Measurements from ENCODE around the gene DPEP2.

DPEP2 gene

GRCh38 chr16:68040506-68041288 lies 41.4 kb upstream of the DPEP2 start:
- Histone ChIP-seq H3K4me1 (ENCODE audit: control insufficient read depth, low read length) (peaks cover 35% of the 10 kb centered on the region), H3F3A (ENCODE audit: control insufficient read depth, insufficient read depth) (no peaks in the 10 kb centered on the region; the same call in 1 of the 2 replicates), H3K9me3 (ENCODE audit: control insufficient read depth, insufficient read depth, low read length) (no peaks in the 10 kb centered on the region), H3K4me3 (ENCODE audit: low read length) (no peak overlapping the region), H3K9me2 (replicated peaks; ENCODE audit: control insufficient read depth, low read length) (no peaks in the 10 kb centered on the region), H3K27ac (ENCODE audit: low read depth, low read length) (no peak overlapping the region), H3K27me3 (ENCODE audit: control insufficient read depth, low read length) (no peaks in the 10 kb centered on the region), H3K79me2 (ENCODE audit: control insufficient read depth, low read length) (peaks cover 3% of the 10 kb centered on the region; the same call in 1 of the 2 replicates), H3K4me2 (ENCODE audit: low read length) (no peak overlapping the region), H4K20me1 (ENCODE audit: control insufficient read depth, insufficient read depth, low read depth, low read length) (no peaks in the 10 kb centered on the region), H3K36me3 (ENCODE audit: control insufficient read depth, low read length) (peaks cover 24% of the 10 kb centered on the region)
- TF ChIP-seq CTCF (IDR thresholded peaks at IDR 0.05; ENCODE audit: low read depth, low read length, poor library complexity, severe bottlenecking) = peak; percentile 88
- no peak for TF ChIP-seq EZH2phosphoT487 (IDR thresholded peaks at IDR 0.05; ENCODE audit: borderline replicate concordance, low read length)

- Histone ChIP-seq H3F3A (ENCODE audit: control insufficient read depth, insufficient read depth) (no peaks in the 10 kb centered on the region; the same call in 1 of the 2 replicates), H4K20me1 (ENCODE audit: control insufficient read depth, insufficient read depth, low read depth, low read length) (no peaks in the 10 kb centered on the region), H3K27ac (ENCODE audit: low read depth, low read length) (peak overlapping the region; percentile 67), H3K79me2 (ENCODE audit: control insufficient read depth, low read length) (peaks cover 3% of the 10 kb centered on the region; the same call in 1 of the 2 replicates), H3K4me1 (ENCODE audit: control insufficient read depth, low read length) (peaks cover 35% of the 10 kb centered on the region), H3K36me3 (ENCODE audit: control insufficient read depth, low read length) (peaks cover 24% of the 10 kb centered on the region), H3K4me3 (ENCODE audit: low read length) (peak overlapping the region; percentile 52), H3K27me3 (ENCODE audit: control insufficient read depth, low read length) (no peaks in the 10 kb centered on the region), H3K4me2 (ENCODE audit: low read length) (peak overlapping the region; percentile 76), H3K9me3 (ENCODE audit: control insufficient read depth, insufficient read depth, low read length) (no peaks in the 10 kb centered on the region), H3K9me2 (replicated peaks; ENCODE audit: control insufficient read depth, low read length) (no peaks in the 10 kb centered on the region)
- TF ChIP-seq CTCF (IDR thresholded peaks at IDR 0.05; ENCODE audit: low read depth, low read length, poor library complexity, severe bottlenecking) (no peak), EZH2phosphoT487 (IDR thresholded peaks at IDR 0.05; ENCODE audit: borderline replicate concordance, low read length) (no peak)
Observed at GRCh38 chr16:68037841-68038597, 38.7 kb upstream of the DPEP2 start.

- no peaks in the 10 kb centered on the region; the same call in 1 of the 2 replicates for H3F3A ChIP-seq (ENCODE audit: control insufficient read depth, insufficient read depth)
- TF ChIP-seq CTCF (IDR thresholded peaks at IDR 0.05; ENCODE audit: low read depth, low read length, poor library complexity, severe bottlenecking) (no peak), EZH2phosphoT487 (IDR thresholded peaks at IDR 0.05; ENCODE audit: borderline replicate concordance, low read length) (no peak)
Observed at GRCh38 chr16:68035227-68035626, 35.9 kb upstream of the DPEP2 start.

More at GRCh38 chr16:68035227-68035626, 35.9 kb upstream of the DPEP2 start:
- no peaks in the 10 kb centered on the region for H3K9me3 ChIP-seq (ENCODE audit: control insufficient read depth, insufficient read depth, low read length)
- no peaks in the 10 kb centered on the region for H3K27me3 ChIP-seq (ENCODE audit: control insufficient read depth, low read length)
- no peaks in the 10 kb centered on the region for H3K9me2 ChIP-seq (replicated peaks; ENCODE audit: control insufficient read depth, low read length)
- H4K20me1 ChIP-seq (ENCODE audit: control insufficient read depth, insufficient read depth, low read depth, low read length) = no peaks in the 10 kb centered on the region
- peaks cover 16% of the 10 kb centered on the region for H3K36me3 ChIP-seq (ENCODE audit: control insufficient read depth, low read length)
- H3K4me3 ChIP-seq (ENCODE audit: low read length) = no peak overlapping the region
- H3K79me2 ChIP-seq (ENCODE audit: control insufficient read depth, low read length) = peaks cover 3% of the 10 kb centered on the region; the same call in 1 of the 2 replicates
- H3K27ac ChIP-seq (ENCODE audit: low read depth, low read length) = no peak overlapping the region
- H3K4me1 ChIP-seq (ENCODE audit: control insufficient read depth, low read length) = peaks cover 32% of the 10 kb centered on the region
- H3K4me2 ChIP-seq (ENCODE audit: low read length) = no peak overlapping the region

All from DOHH2 (cell line).